ENCODE data around the gene PRKCH.

DNA sequence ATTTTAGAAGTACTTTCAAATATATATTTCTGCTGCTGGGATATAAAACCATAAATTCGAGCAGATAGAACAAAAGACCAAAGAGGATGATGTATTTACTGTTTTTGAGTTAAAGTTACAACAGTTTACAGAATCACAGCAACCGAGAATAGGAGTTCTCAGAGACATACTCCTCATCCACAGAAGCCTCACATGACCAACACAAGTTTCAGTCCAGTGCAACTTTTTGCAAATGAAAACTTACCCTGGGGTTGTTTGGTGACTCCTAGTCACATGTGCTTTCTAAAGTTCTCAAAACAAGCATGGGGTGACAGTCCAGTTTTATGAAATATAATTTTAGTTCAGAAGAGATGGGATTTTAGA is 117.1 kb downstream of the PRKCH start:
- TF ChIP-seq, protein P1, sequence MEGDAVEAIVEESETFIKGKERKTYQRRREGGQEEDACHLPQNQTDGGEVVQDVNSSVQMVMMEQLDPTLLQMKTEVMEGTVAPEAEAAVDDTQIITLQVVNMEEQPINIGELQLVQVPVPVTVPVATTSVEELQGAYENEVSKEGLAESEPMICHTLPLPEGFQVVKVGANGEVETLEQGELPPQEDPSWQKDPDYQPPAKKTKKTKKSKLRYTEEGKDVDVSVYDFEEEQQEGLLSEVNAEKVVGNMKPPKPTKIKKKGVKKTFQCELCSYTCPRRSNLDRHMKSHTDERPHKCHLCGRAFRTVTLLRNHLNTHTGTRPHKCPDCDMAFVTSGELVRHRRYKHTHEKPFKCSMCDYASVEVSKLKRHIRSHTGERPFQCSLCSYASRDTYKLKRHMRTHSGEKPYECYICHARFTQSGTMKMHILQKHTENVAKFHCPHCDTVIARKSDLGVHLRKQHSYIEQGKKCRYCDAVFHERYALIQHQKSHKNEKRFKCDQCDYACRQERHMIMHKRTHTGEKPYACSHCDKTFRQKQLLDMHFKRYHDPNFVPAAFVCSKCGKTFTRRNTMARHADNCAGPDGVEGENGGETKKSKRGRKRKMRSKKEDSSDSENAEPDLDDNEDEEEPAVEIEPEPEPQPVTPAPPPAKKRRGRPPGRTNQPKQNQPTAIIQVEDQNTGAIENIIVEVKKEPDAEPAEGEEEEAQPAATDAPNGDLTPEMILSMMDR (conservative IDR thresholded peaks at IDR 0.05; ENCODE audit: low read length): no peak
- TF ChIP-seq EZH2phosphoT487 (IDR thresholded peaks at IDR 0.05; ENCODE audit: borderline replicate concordance, low read depth, low read length): no peak
